ENCODE measurements around the gene SLC16A9.
"Not testable (repeated sequence)": the region's sequence is repeated elsewhere in the genome, so short reads cannot be mapped to it uniquely, and the experiment has no call there.

Gene SLC16A9

DNA sequence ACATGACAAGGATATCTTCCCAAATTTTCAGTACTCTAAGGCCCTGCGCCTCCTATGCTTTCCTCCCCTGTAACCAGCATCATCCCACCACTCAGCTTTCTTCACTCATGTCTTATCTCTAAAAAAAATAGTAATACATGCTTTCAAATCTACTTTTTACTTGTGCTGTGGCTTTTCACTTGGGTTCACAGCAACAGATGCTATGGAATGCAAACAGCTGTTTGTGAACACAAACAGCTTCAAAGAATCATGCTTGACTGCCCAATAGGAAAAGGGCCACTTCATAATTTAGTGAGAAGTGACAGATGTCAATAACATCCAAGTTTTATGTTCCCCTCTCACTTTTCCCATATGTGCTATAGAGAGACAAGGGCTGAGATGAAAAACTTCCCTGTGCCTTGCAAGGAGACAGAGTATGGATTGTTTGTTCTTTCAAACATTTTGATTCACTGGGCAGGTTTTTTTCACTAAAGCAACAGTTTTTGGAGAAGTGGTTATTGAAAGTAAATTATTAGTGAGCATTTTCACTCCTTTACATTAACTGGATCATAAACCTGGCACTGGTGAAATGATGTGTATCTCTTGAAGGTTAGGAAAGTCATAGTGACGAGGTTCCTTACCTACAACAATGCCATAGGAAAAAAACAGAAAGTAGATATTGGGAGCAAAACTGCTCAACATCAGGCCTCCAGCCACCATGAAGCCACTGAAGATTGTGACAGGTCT is 37.3 kb downstream of the SLC16A9 start:
- no peak for DNase-seq

GRCh38 chr10:59670269-59670668 is 39.4 kb downstream of the SLC16A9 start:
- DNase-seq = no peak

DNA sequence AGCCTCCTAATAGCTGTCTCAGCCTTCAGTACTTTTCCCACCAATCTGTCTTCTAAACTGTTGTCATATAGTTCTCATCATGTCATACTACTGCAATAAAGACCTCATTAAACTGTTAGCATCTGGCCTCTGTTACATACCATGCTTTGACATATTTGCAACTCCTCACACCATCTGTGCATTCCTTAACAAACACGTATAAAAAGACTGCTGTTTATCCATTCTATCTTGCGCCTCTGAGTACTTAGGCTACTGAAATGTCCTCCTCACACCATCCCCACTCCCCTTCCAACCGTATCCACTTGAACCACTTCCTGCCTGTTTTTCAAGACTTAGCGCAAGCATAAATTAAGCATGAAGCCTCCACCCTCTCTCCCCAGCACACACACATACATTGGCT is 41.6 kb downstream of the SLC16A9 start:
- no peak for DNase-seq

DNA sequence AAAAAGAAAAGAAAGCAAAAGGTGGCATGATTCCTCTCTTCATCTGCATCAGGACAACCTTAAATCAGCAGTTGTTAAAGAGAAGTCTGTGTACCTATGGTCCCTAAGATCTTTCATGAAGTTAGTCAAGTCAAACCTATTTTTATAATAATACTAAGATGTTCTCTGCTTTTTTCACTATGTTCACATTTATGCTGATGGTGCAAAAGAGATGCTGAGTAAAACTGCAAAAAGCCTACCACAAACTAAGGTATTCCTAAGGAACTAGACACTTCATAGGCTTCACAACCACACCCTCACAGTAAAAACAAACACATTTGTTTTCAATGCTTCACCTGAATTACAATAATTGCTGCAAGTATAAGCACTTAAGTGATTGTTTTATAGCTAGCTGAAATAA is 43.3 kb downstream of the SLC16A9 start:
- DNase-seq = no peak

DNA sequence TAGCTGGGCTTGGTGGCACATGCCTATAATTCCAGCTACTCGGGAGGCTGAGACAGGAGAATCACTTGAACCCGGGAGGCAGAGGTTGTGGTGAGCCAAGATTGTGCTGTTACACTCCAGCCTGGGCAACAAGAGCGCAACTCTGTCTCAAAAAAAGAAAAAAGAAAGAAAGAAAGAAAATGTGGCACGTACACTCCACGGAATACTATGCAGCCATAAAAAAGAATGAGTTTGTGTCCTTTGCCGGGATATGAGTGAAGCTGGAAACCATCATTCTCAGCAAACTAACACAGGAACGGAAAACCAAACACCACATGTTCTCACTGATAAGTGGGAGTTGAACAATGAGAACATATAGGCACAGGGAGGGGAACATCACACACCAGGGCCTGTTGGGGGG is 46.4 kb downstream of the SLC16A9 start:
- not testable (repeated sequence) for DNase-seq

GRCh38 chr10:59657724-59658123 is 51.9 kb downstream of the SLC16A9 start:
- no peak for DNase-seq

DNA sequence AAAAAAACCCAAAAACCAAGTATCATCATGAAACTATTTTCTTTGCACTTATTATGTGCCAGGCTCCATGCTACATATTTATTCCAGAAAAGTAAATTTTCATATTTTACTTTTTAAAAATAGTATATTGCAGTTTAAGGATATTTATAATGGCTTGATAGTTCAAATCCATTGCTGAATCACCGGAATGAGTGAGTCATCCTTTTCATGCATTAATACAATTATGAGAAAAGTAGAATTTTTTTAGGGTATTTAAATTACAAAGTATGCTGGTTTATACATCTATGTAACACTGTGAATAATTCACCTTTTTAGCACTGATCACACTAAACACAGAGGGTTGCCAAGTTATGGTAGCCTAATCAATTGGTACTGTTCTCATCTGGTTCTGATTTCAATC is 54.3 kb downstream of the SLC16A9 start:
- no peak for DNase-seq

DNA sequence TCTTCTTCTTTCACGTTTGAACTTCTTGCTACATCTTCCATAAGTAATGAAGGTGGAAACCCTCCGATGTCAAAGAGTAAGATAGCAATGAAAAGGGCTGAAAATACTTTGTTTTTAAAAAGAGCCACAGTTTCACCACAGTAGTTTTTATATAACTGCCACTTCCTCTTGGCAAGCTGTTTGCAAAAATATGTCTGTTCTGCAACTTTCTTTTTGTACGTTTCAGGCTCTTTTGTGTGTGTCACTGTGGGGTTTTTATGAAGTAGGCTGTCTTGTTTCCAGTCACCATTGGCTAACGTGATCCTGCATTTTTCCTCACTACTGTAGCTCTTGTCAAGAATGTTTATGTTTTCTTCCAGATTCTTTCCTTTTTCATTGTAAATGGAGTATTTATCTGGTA is 55.6 kb downstream of the SLC16A9 start:
- peak in 1 of 2 donors; percentile 47 for DNase-seq

DNA sequence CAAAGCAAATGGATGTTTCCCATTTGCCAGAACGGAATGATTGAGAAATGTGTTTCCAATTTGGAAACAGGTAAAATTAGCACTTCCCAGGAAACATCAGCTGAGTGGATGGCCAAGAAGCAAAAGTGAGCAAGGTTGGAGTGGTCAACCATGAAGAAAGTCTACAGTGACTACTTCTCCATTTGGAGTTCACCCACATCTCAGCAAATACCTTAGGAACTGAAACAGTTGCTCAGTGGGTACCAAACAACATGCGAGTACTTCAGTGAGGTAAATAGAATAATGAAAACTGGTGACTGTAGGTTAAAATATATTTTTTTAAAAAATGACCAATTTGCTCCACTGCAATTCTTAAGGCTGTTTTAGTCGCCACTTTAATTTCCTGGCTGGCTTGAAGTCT is 57.7 kb downstream of the SLC16A9 start:
- no peak for DNase-seq

DNA sequence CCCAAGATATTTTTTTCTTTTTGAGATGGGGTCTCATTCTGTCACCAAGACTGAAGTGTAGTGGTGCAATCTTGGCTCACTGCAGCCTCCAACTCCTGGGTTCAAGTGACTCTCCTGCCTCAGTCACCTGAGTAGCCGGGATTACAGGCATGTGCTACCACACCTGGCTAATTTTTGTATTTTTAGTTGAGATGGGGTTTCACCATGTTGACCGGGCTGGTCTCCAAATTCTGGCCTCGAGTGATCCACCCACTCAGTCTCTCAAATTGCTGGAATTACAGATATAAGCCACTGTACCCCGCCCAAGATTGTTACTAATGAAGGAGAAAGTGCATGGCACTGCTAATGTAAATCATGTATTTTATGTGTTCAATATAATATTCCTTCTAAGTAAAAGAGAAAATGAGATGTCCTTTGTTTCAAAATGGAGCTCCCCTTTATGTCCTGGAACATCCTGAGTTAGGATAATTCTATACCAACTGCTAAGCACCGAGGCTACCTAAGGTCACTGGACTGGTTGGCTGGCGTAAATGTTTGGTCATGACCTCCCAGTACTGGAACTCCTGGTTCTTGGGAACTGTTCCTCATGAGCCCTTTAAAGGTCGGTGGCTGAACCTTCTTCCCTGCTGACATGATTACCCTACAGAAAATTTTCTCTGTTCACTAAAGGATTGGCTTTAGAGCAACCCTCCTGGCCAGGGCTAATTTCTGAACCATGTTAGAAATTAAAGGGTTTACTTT is 59.9 kb downstream of the SLC16A9 start:
- no peak for DNase-seq

GRCh38 chr10:59648711-59649201 is 60.9 kb downstream of the SLC16A9 start:
- DNase-seq = no peak

- DNase-seq = no peak
These were observed 64.8 kb downstream of the SLC16A9 start for GRCh38 chr10:59644841-59645240.

DNA sequence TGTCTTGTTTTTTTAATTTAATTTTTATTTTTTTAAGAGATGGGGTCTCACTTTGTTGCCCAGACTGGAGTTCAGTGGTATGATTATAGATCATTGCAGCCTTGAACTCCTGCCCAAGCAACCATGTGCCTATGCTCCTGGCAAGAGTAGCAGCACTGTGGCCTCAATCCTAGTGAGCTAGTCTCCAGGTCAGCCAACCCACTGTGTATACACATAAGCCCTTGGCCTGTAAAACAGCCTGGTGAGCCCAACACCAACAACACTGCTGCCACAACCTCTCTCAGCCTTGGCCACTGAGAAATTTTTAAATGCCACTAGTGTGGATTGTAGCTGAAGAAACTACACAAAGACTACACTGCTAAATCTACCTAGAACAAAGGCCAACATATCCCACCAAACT is 68.0 kb downstream of the SLC16A9 start:
- DNase-seq = not testable (repeated sequence)

DNA sequence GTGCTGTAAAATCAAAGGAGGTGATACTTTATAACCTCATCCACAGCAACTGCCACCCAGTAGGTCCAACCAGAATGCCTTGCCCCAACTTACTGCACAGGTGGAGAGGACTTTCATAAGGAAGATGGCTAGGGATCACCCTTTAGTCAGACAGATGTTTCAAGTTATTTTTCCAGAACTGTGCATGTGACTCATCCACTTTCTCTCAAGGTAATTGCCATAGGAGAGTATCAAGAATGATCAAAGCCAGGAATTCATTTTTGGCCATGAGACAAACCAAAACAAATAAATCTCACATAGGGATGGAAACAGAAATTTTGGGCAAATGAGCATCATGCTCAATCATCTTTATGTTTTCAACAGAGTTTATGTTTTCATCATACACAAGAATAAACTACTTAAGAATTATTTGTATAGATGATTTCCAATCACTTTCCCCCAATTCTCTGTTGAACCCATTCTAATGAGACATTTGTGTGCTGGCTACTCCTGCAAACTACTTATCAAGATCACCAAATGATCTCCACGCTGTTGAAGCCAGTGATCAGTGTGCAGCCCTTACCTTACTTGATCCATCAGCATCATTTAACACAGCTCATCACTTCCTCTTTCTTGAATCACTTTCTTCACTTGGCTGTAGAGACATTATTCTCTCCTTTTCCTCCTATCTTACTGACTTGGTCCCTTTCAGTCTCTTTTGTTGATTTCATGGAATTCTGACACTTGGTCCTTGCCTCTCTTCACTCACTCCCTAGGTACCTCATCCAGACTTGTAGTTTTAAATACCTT is 74.0 kb downstream of the SLC16A9 start:
- no peak for DNase-seq

DNA sequence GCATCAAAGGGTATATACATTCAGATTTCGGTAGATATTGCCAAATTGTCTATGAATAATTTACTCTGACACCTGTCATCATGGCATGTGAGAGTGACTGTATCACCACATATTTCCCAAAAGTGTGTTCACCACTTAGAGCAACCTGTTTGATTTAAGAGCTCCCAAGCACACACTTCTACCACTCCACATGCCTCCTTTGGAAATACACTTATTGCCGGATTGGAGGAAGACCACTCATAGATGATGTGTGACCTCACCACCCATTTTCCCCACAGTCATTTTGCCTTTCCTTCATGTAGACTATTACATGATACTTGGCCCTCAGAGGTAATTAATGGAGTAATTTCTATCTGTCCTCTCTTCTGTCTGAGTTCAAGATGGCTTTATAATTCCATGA is 75.5 kb downstream of the SLC16A9 start:
- DNase-seq = no peak

DNA sequence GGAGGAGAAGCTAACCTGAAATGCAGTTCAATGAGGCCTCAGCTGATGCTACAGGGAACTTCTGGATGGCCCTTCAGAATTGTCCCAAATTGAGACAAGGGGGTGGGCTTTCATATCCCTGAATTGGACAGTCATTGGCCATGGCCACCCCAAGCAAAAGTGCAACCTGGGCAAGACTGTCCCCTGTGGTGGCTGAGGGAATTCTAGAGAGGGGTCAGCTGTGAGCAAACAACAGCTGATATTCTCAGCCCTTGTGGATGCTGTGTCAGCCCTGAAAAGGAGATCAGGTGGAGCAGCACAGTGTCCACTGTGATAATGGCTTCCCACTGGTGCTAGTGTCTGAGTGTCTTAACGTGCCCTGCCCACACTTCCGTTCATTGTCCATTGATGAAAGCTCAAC is 76.6 kb downstream of the SLC16A9 start:
- DNase-seq = no peak

DNA sequence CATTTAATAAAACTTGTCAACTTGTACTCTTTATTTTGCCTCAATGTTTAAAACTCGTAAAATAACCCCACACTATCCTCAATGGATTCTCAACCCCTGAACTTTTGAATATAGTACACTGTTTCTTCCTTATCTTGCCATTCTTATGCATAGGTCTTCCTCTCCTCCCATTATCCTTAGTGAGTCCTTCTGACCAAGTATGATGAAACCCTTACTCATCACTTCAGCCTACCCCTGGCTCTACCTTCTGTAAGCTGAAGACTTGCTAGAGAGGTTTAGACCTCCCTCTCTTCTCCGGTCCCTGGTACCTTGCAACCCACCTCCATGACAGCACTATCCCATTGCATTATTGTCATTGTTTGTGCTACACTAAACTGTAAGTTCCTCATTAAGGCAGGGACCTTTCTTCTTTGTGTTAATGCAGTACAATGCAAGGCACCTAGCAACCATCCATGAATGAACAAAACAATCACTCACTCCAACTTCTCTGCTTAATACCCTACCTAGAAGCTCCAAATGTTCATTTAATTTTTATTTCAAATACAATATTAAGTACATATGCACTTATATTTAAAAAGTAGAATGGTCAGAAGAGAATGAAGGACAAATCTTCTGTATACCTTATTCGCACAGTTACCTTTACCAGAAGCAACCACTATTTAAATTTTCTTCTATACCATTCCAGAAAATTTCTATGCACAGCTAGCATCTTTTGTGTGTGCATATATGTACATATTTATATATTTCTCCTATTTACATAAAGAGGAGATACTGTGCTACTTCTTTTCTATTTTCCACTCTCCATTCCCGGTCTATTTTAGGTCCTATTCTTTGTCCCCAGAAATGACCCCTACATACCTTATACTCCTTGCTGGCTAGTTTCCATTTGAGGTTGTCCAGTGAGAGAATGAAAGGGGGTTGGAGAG is 77.5 kb downstream of the SLC16A9 start:
- DNase-seq = no peak

DNA sequence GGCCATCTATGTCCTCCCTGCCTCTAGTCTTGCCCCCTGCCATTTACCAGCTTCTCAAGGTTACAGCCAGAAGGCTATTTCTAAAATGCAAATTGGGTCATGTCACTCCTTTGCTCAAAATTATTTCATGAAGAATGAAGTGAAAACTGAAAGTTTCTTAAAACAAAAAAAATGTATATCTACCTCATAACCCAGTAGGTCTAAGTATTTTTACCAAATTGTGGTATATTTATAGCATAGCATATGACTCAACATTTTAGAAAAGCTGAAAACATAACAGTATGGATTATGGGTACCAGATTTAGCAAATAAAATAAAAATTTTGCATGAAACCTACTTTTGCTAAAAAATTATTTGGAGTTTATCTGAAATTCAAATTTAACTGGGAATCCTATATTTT is 78.4 kb downstream of the SLC16A9 start:
- no peak for DNase-seq

- no peak for DNase-seq
These were observed 80.7 kb downstream of the SLC16A9 start for GRCh38 chr10:59628965-59629364.

GRCh38 chr10:59628456-59628855 is 81.2 kb downstream of the SLC16A9 start:
- no peak for DNase-seq

- DNase-seq = no peak
These were observed 82.2 kb downstream of the SLC16A9 start for GRCh38 chr10:59627366-59628018.

GRCh38 chr10:59626523-59626869 is 83.2 kb downstream of the SLC16A9 start:
- DNase-seq = no peak
